ENCODE results near the gene ABTB2. TPM values are rescaled to one million over a fixed set of nuclear protein-coding genes. Genes with fewer than 3 reads are reported as not detected.

Gene ABTB2
- total RNA-seq, 6 experiments from 2014 or later = 6.0 to 14.9 (median 10.0) TPM

GRCh38 chr11:34134765-34135164 is 223.0 kb downstream of the ABTB2 start:
- H3K9me3 ChIP-seq = no peaks in the 10 kb centered on the region
- no peak overlapping the region for H3K4me3 ChIP-seq
- H3K4me1 ChIP-seq = no peaks in the 10 kb centered on the region
- TF ChIP-seq CTCF (IDR thresholded peaks at IDR 0.05) (no peak), POLR2A (IDR thresholded peaks at IDR 0.05) (no peak)
- whole genome bisulfite sequencing (ENCODE audit: insufficient coverage, low coverage, low lambda C conversion rate, missing lambda C conversion rate) = 95% methylated on average over 3 of the region's 5 CpGs
- H3K27ac ChIP-seq = no peak overlapping the region
- ATAC-seq (no peak), DNase-seq (no peak)
- intact Hi-C loops (cut with DNase I) = no loop called here
- no peaks in the 10 kb centered on the region for H3K27me3 ChIP-seq
- peaks cover 0 to 90% (median 13%) of the 10 kb centered on the region in 4 donors for H3K36me3 ChIP-seq

GRCh38 chr11:34132261-34132965 is 225.4 kb downstream of the ABTB2 start:
- no peaks in the 10 kb centered on the region for H3K27me3 ChIP-seq
- intact Hi-C loops (cut with DNase I) = no loop called here
- no peak overlapping the region for H3K27ac ChIP-seq
- H3K36me3 ChIP-seq = peaks cover 0 to 85% (median 17%) of the 10 kb centered on the region in 4 donors
- no peak overlapping the region for H3K4me3 ChIP-seq
- ATAC-seq = no peak
- no peak for TF ChIP-seq POLR2A (IDR thresholded peaks at IDR 0.05)
- TF ChIP-seq CTCF (IDR thresholded peaks at IDR 0.05) = no peak
- H3K9me3 ChIP-seq = no peaks in the 10 kb centered on the region
- H3K4me1 ChIP-seq = no peaks in the 10 kb centered on the region
- DNase-seq = no peak
- 83% methylated on average over 4 of the region's 4 CpGs for WGBS (ENCODE audit: insufficient coverage, low coverage, low lambda C conversion rate, missing lambda C conversion rate)

- no peaks in the 10 kb centered on the region for H3K9me3 ChIP-seq
- H3K27ac ChIP-seq = no peak overlapping the region
- DNase-seq (no peak), ATAC-seq (no peak)
- H3K27me3 ChIP-seq = no peaks in the 10 kb centered on the region
- H3K36me3 ChIP-seq = peaks cover 0 to 83% (median 19%) of the 10 kb centered on the region in 4 donors
- no peak for TF ChIP-seq POLR2A (IDR thresholded peaks at IDR 0.05)
- no peak for TF ChIP-seq CTCF (IDR thresholded peaks at IDR 0.05)
- no peaks in the 10 kb centered on the region for H3K4me1 ChIP-seq
- 100% methylated on average over 3 of the region's 3 CpGs for WGBS (ENCODE audit: insufficient coverage, low coverage, low lambda C conversion rate, missing lambda C conversion rate)
- intact Hi-C loops (cut with DNase I) = no loop called here
- H3K4me3 ChIP-seq = no peak overlapping the region
Observed at GRCh38 chr11:34128824-34129223, 229.0 kb downstream of the ABTB2 start.

- DNase-seq = no peak
- intact Hi-C loops (cut with DNase I) = no loop called here
- 98% methylated on average over 5 of the region's 12 CpGs for WGBS (ENCODE audit: insufficient coverage, low coverage, low lambda C conversion rate, missing lambda C conversion rate)
- no peak for TF ChIP-seq POLR2A (IDR thresholded peaks at IDR 0.05)
- TF ChIP-seq CTCF (IDR thresholded peaks at IDR 0.05) = no peak
- Histone ChIP-seq H3K4me1 (no peaks in the 10 kb centered on the region), H3K27ac (no peak overlapping the region), H3K36me3 (peaks cover 0 to 85% (median 24%) of the 10 kb centered on the region in 4 donors), H3K4me3 (no peak overlapping the region), H3K9me3 (no peaks in the 10 kb centered on the region), H3K27me3 (no peaks in the 10 kb centered on the region)
- no peak for ATAC-seq
Observed at GRCh38 chr11:34126959-34127848, 230.6 kb downstream of the ABTB2 start.

All from right lobe of liver (tissue), 6 donors.